Breast epithelium (tissue), 4 donors: ENCODE results near the gene ATP8B3. TPM values are rescaled to one million over a fixed set of nuclear protein-coding genes. Genes with fewer than 3 reads are reported as not detected.

Experiments
- DNase-seq, 2 donors: peaks; one replicate each; pipeline ENCODE4 v3.0.0-alpha.2; 2019; ENCODE audit warnings: low spot score in 2 of 2
- H3K27ac ChIP-seq, 2 donors: fragments of 200-600 bp; sonication (generic) in 1 of 2; one replicate each; pipeline ENCODE4 v1.5.1; 2016 to 2019; ENCODE audit warnings: mild to moderate bottlenecking in 1 of 2
- H3K27me3 ChIP-seq, 2 donors: fragments of 200-600 bp; sonication (generic) in 1 of 2; one replicate each; pipeline versions ENCODE4 v1.5.1 to v1.6.0; 2017 to 2019; ENCODE audit warnings: control low read depth in 1 of 2, mild to moderate bottlenecking in 1 of 2
- H3K36me3 ChIP-seq: fragments of 200-600 bp; one replicate; pipeline ENCODE4 v1.5.1; 2019
- H3K4me1 ChIP-seq, 2 donors: fragments of 200-600 bp; sonication (generic); one replicate each; pipeline ENCODE4 v1.5.1; 2016 to 2019; ENCODE audit warnings: control low read depth in 1 of 2
- H3K4me3 ChIP-seq, 3 donors: fragments of 200-600 bp; sonication (generic); 1 replicate in 2 of 3; 2 replicates in 1 of 3; pipeline ENCODE4 v1.5.1; 2016 to 2019; ENCODE audit warnings: mild to moderate bottlenecking in 3 of 3, moderate library complexity in 2 of 3
- H3K9me3 ChIP-seq, 2 donors: fragments of 200-600 bp; sonication (generic) in 1 of 2; one replicate each; pipeline ENCODE4 v1.5.1; 2016 to 2019; ENCODE audit warnings: control low read depth in 1 of 2
- POLR2A ChIP-seq: fragments of 450-650 bp; IDR thresholded peaks from one replicate; pipeline ENCODE4 v1.6.1; 2016; ENCODE audit warnings: antibody characterized with exemption, mild to moderate bottlenecking, moderate library complexity
- POLR2AphosphoS5 ChIP-seq, 3 donors: sonication (generic); formaldehyde crosslinking; IDR thresholded peaks; one replicate each; pipeline ENCODE4 v1.6.1; 2017; ENCODE audit warnings: antibody characterized with exemption in 3 of 3
- intact Hi-C: fragments of 100-400 bp; cut with DNase I; formaldehyde crosslinking; loops from one replicate; pipeline ENCODE4 v1.15.1; 2023; ENCODE audit warnings: low total_unique reads
- total RNA-seq, 3 donors: library from RNA; depleted of rRNA; stranded (reverse); fragments of >200 nt; gene quantifications; one replicate each; pipeline ENCODE4 v1.1.0, GENCODE V29; 2016
- TF ChIP-seq, protein P1 (sequence below), 3 donors: fragments of 450-650 bp; IDR thresholded peaks; one replicate each; pipeline ENCODE4 v1.5.1; 2016 to 2017; ENCODE audit warnings: antibody characterized with exemption in 3 of 3, mild to moderate bottlenecking in 3 of 3, moderate library complexity in 3 of 3

The ATP8B3 gene
- total RNA-seq, 3 donors from 2014 or later, result 0.66 to 1.4 (median 1.0) TPM

GRCh38 chr19:1736927-1737326 lies 75.1 kb downstream of the ATP8B3 start:
- H3K4me1 ChIP-seq, result no peaks in the 10 kb centered on the region
- TF ChIP-seq POLR2AphosphoS5 (IDR thresholded peaks at IDR 0.05), result no peak
- TF ChIP-seq POLR2A, result no peak
- TF ChIP-seq, protein P1, sequence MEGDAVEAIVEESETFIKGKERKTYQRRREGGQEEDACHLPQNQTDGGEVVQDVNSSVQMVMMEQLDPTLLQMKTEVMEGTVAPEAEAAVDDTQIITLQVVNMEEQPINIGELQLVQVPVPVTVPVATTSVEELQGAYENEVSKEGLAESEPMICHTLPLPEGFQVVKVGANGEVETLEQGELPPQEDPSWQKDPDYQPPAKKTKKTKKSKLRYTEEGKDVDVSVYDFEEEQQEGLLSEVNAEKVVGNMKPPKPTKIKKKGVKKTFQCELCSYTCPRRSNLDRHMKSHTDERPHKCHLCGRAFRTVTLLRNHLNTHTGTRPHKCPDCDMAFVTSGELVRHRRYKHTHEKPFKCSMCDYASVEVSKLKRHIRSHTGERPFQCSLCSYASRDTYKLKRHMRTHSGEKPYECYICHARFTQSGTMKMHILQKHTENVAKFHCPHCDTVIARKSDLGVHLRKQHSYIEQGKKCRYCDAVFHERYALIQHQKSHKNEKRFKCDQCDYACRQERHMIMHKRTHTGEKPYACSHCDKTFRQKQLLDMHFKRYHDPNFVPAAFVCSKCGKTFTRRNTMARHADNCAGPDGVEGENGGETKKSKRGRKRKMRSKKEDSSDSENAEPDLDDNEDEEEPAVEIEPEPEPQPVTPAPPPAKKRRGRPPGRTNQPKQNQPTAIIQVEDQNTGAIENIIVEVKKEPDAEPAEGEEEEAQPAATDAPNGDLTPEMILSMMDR (IDR thresholded peaks at IDR 0.05), result no peak
- H3K27ac ChIP-seq, result no peak overlapping the region
- H3K4me3 ChIP-seq, result no peak overlapping the region
- DNase-seq, result no peak
- H3K36me3 ChIP-seq, result no peaks in the 10 kb centered on the region
- peaks cover 5 to 83% of the 10 kb centered on the region in 2 donors for H3K27me3 ChIP-seq
- H3K9me3 ChIP-seq, result peaks cover 0 to 7% of the 10 kb centered on the region in 2 donors
- intact Hi-C loops, result no loop called here

DNA sequence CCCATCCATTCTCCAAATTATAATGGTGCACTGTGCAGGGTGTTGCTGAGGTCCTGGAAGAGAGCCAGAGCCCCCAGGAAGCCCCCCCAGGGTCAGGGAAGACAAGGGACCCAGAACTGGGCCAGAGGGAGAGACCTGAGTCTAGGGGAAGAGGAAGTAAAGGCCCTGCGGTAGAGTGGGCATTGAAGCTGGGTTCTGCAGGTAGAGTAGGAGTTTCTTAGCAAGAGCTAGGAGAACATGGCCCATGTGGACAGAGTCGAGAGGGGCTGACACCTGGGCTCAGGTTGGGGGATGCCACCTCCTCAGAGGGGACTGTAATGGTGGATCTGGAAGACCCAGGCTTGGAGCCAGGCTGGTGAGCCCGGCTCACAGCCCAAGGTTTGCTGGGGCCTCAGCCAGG lies 75.8 kb downstream of the ATP8B3 start:
- H3K36me3 ChIP-seq, result no peaks in the 10 kb centered on the region
- H3K27ac ChIP-seq, result no peak overlapping the region
- peaks cover 5 to 85% of the 10 kb centered on the region in 2 donors for H3K27me3 ChIP-seq
- intact Hi-C loops, result no loop called here
- TF ChIP-seq POLR2A (no peak), POLR2AphosphoS5 (IDR thresholded peaks at IDR 0.05) (no peak)
- TF ChIP-seq, protein P1 (IDR thresholded peaks at IDR 0.05), result no peak
- DNase-seq, result no peak
- H3K4me1 ChIP-seq, result no peaks in the 10 kb centered on the region
- H3K9me3 ChIP-seq, result peaks cover 0 to 7% of the 10 kb centered on the region in 2 donors
- H3K4me3 ChIP-seq, result no peak overlapping the region

DNA sequence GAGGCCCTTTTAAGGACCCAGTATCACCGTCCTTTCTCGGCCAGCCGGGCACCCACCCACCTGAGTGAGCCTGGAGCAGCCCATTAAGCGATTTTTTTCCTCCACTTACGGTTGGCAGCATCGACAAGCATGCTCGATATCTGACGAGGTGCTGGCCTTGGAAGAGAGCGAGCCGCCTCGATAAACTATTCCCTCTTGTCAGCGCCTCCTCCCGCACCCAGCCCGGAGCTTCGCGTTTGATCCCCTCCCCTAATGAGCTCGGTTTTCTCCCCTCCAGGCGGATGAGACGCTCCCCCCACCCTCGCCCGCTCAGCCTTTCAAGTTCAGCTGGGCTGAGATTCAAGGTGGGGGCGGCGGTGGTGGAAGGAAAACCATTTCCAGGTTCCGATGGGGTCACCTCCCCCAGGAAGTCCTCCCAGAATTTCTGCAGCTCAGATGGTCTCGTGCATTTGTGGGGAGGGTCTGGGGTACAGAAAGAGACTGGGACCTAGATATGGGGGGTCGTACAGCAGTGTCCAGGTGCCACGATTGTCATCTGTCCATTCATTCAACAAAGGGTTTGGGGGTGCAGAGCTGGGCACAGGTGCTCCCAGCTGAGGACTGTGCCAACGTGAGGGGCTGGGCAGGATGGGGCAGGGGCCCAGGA lies 77.6 kb downstream of the ATP8B3 start:
- H3K36me3 ChIP-seq, result no peaks in the 10 kb centered on the region
- H3K9me3 ChIP-seq, result no peaks in the 10 kb centered on the region
- H3K4me3 ChIP-seq, result no peak overlapping the region
- TF ChIP-seq, protein P1 (IDR thresholded peaks at IDR 0.05), result no peak
- TF ChIP-seq POLR2A, result no peak
- TF ChIP-seq POLR2AphosphoS5 (IDR thresholded peaks at IDR 0.05), result no peak
- H3K4me1 ChIP-seq, result no peaks in the 10 kb centered on the region
- peaks cover 5 to 97% of the 10 kb centered on the region in 2 donors for H3K27me3 ChIP-seq
- intact Hi-C loops, result no loop called here
- no peak overlapping the region for H3K27ac ChIP-seq
- DNase-seq, result no peak

Other genes with a start within 250 kb of the ATP8B3 start
- gene MEX3D, start 244.0 kb downstream of the ATP8B3 start, total RNA-seq, result 10 to 100 TPM; 12.5 to 14.3 (median 12.6) TPM
- 10 to 100 TPM; 51.8 to 71.3 (median 70.8) TPM for gene MBD3, start 219.4 kb downstream of the ATP8B3 start, total RNA-seq
- gene UQCR11, start 206.8 kb downstream of the ATP8B3 start, total RNA-seq, result 100 to 1,000 TPM in 1 of 3 donors, 10 to 100 TPM in 2; 59.6 to 117 (median 63.4) TPM
- gene TCF3, start 159.7 kb downstream of the ATP8B3 start, total RNA-seq, result 10 to 100 TPM; 38.6 to 45.3 (median 42.3) TPM
- gene ONECUT3, start 58.8 kb downstream of the ATP8B3 start, total RNA-seq, result not detected
- gene REXO1, start 36.2 kb upstream of the ATP8B3 start, total RNA-seq, result 10 to 100 TPM; 10.4 to 25.2 (median 19.7) TPM
- gene KLF16, start 51.3 kb upstream of the ATP8B3 start, total RNA-seq, result 1 to 10 TPM; 2.9 to 4.6 (median 4.1) TPM
- gene ABHD17A, start 73.2 kb upstream of the ATP8B3 start, total RNA-seq, result 10 to 100 TPM; 62.4 to 81.3 (median 76.0) TPM
- 1 to 10 TPM; 1.1 to 5.4 (median 4.9) TPM for gene ADAT3, start 93.1 kb upstream of the ATP8B3 start, total RNA-seq
- 10 to 100 TPM; 41.4 to 66.6 (median 44.6) TPM for gene SCAMP4, start 93.1 kb upstream of the ATP8B3 start, total RNA-seq
- 10 to 100 TPM; 31.5 to 76.7 (median 68.2) TPM for gene CSNK1G2, start 128.9 kb upstream of the ATP8B3 start, total RNA-seq
- gene BTBD2, start 203.4 kb upstream of the ATP8B3 start, total RNA-seq, result 10 to 100 TPM; 52.0 to 67.2 (median 54.4) TPM
- 100 to 1,000 TPM in 1 of 3 donors, 10 to 100 TPM in 2; 94.7 to 170 (median 97.0) TPM for gene MKNK2, start 239.0 kb upstream of the ATP8B3 start, total RNA-seq